Activated T-helper 17 cell treated with anti-CD3 and anti-CD28 coated beads, Interleukin-2, amount 50 U/mL, for 72 hours (primary cell): Measurements from ENCODE around the gene SON. TPM values are rescaled to one million over a fixed set of nuclear protein-coding genes. Genes with fewer than 3 reads are reported as not detected.

ENCODE experiments used
- ATAC-seq: fragments of 150-1000 bp; cut with Tn5 transposase; replicated peaks from 2 replicates; pipeline ENCODE4 v1.10.0; 2021; ENCODE audit warnings: mild to moderate bottlenecking, moderate library complexity
- H3K27ac Mint-ChIP-seq: one replicate; pipeline ENCODE4 v1.8.0; 2022; ENCODE audit warnings: mixed read lengths
- H3K27me3 Mint-ChIP-seq: one replicate; pipeline ENCODE4 v1.8.0; 2022; ENCODE audit warnings: mixed read lengths
- H3K36me3 Mint-ChIP-seq: one replicate; pipeline ENCODE4 v1.8.0; 2022; ENCODE audit warnings: low read depth, mild to moderate bottlenecking, mixed read lengths
- H3K4me1 Mint-ChIP-seq: one replicate; pipeline ENCODE4 v1.8.0; 2022; ENCODE audit warnings: mixed read lengths
- H3K4me3 Mint-ChIP-seq: one replicate; pipeline ENCODE4 v1.8.0; 2022; ENCODE audit warnings: mild to moderate bottlenecking, mixed read lengths
- H3K9me3 Mint-ChIP-seq: one replicate; pipeline ENCODE4 v1.8.0; 2022; ENCODE audit warnings: mixed read lengths
- total RNA-seq, 2 donors: library from RNA; stranded (reverse); gene quantifications; one replicate each; pipeline ENCODE4 v1.2.3, GENCODE V29; 2022

SON gene
- total RNA-seq, 2 donors from 2014 or later: 242 to 282 TPM

- H3K4me3 Mint-ChIP-seq: no peak overlapping the region
- H3K27ac Mint-ChIP-seq: peak overlapping the region; percentile 33
- ATAC-seq: peak; percentile 48
- peaks cover 35% of the 10 kb centered on the region for H3K4me1 Mint-ChIP-seq
- H3K36me3 Mint-ChIP-seq: peaks cover 96% of the 10 kb centered on the region
- no peaks in the 10 kb centered on the region for H3K27me3 Mint-ChIP-seq
- no peaks in the 10 kb centered on the region for H3K9me3 Mint-ChIP-seq
Observed at GRCh38 chr21:33552093-33552998, 9.5 kb downstream of the SON start.

GRCh38 chr21:33552999-33553598 is 10.3 kb downstream of the SON start:
- H3K27ac Mint-ChIP-seq: no peak overlapping the region
- H3K27me3 Mint-ChIP-seq: no peaks in the 10 kb centered on the region
- no peaks in the 10 kb centered on the region for H3K9me3 Mint-ChIP-seq
- peaks cover 96% of the 10 kb centered on the region for H3K36me3 Mint-ChIP-seq
- peaks cover 35% of the 10 kb centered on the region for H3K4me1 Mint-ChIP-seq
- no peak overlapping the region for H3K4me3 Mint-ChIP-seq
- ATAC-seq: no peak

GRCh38 chr21:33554236-33554981 is 11.6 kb downstream of the SON start:
- H3K9me3 Mint-ChIP-seq: no peaks in the 10 kb centered on the region
- H3K4me1 Mint-ChIP-seq: peaks cover 42% of the 10 kb centered on the region
- H3K27ac Mint-ChIP-seq: peak overlapping the region; percentile 84
- no peaks in the 10 kb centered on the region for H3K27me3 Mint-ChIP-seq
- no peak for ATAC-seq
- peaks cover 96% of the 10 kb centered on the region for H3K36me3 Mint-ChIP-seq
- peak overlapping the region; percentile 62 for H3K4me3 Mint-ChIP-seq

GRCh38 chr21:33554982-33555344 is 12.1 kb downstream of the SON start:
- H3K9me3 Mint-ChIP-seq: no peaks in the 10 kb centered on the region
- H3K4me3 Mint-ChIP-seq: peak overlapping the region; percentile 62
- H3K27ac Mint-ChIP-seq: peak overlapping the region; percentile 84
- no peak for ATAC-seq
- peaks cover 42% of the 10 kb centered on the region for H3K4me1 Mint-ChIP-seq
- H3K27me3 Mint-ChIP-seq: no peaks in the 10 kb centered on the region
- H3K36me3 Mint-ChIP-seq: peaks cover 96% of the 10 kb centered on the region

GRCh38 chr21:33557447-33557846 is 14.6 kb downstream of the SON start:
- Mint-ChIP-seq H3K9me3 (no peaks in the 10 kb centered on the region), H3K27ac (no peak overlapping the region), H3K4me1 (peaks cover 46% of the 10 kb centered on the region), H3K36me3 (peaks cover 98% of the 10 kb centered on the region), H3K27me3 (no peaks in the 10 kb centered on the region), H3K4me3 (no peak overlapping the region)
- no peak for ATAC-seq

GRCh38 chr21:33558777-33559421 is 16.1 kb downstream of the SON start:
- no peaks in the 10 kb centered on the region for H3K9me3 Mint-ChIP-seq
- no peaks in the 10 kb centered on the region for H3K27me3 Mint-ChIP-seq
- H3K36me3 Mint-ChIP-seq: peaks cover 98% of the 10 kb centered on the region
- H3K4me3 Mint-ChIP-seq: no peak overlapping the region
- peak overlapping the region; percentile 57 for H3K27ac Mint-ChIP-seq
- H3K4me1 Mint-ChIP-seq: peaks cover 43% of the 10 kb centered on the region
- ATAC-seq: no peak

- H3K27me3 Mint-ChIP-seq: no peaks in the 10 kb centered on the region
- ATAC-seq: no peak
- peaks cover 36% of the 10 kb centered on the region for H3K4me1 Mint-ChIP-seq
- no peaks in the 10 kb centered on the region for H3K9me3 Mint-ChIP-seq
- H3K4me3 Mint-ChIP-seq: no peak overlapping the region
- H3K36me3 Mint-ChIP-seq: peaks cover 98% of the 10 kb centered on the region
- peak overlapping the region; percentile 56 for H3K27ac Mint-ChIP-seq
Observed at GRCh38 chr21:33559813-33560212, 17.0 kb downstream of the SON start.

- peaks cover 94% of the 10 kb centered on the region for H3K36me3 Mint-ChIP-seq
- no peak for ATAC-seq
- no peak overlapping the region for H3K4me3 Mint-ChIP-seq
Observed at GRCh38 chr21:33560965-33561364, 18.1 kb downstream of the SON start.

GRCh38 chr21:33561373-33561772 is 18.5 kb downstream of the SON start:
- Mint-ChIP-seq H3K36me3 (peaks cover 93% of the 10 kb centered on the region), H3K27ac (peak overlapping the region; percentile 56), H3K9me3 (no peaks in the 10 kb centered on the region), H3K4me3 (no peak overlapping the region), H3K27me3 (no peaks in the 10 kb centered on the region), H3K4me1 (peaks cover 24% of the 10 kb centered on the region)
- ATAC-seq: no peak

More at GRCh38 chr21:33560965-33561364, 18.1 kb downstream of the SON start:
- Mint-ChIP-seq H3K9me3 (no peaks in the 10 kb centered on the region), H3K27ac (peak overlapping the region; percentile 56), H3K27me3 (no peaks in the 10 kb centered on the region), H3K4me1 (peaks cover 28% of the 10 kb centered on the region)

GRCh38 chr21:33562389-33562788 is 19.6 kb downstream of the SON start:
- H3K4me3 Mint-ChIP-seq: no peak overlapping the region
- no peak overlapping the region for H3K27ac Mint-ChIP-seq
- H3K36me3 Mint-ChIP-seq: peaks cover 93% of the 10 kb centered on the region
- H3K9me3 Mint-ChIP-seq: no peaks in the 10 kb centered on the region
- peaks cover 15% of the 10 kb centered on the region for H3K4me1 Mint-ChIP-seq
- H3K27me3 Mint-ChIP-seq: no peaks in the 10 kb centered on the region
- ATAC-seq: no peak

GRCh38 chr21:33566514-33566913 is 23.7 kb downstream of the SON start:
- peak; percentile 94 for ATAC-seq
- no peaks in the 10 kb centered on the region for H3K9me3 Mint-ChIP-seq
- peaks cover 7% of the 10 kb centered on the region for H3K4me1 Mint-ChIP-seq
- H3K27me3 Mint-ChIP-seq: no peaks in the 10 kb centered on the region
- H3K4me3 Mint-ChIP-seq: no peak overlapping the region
- peak overlapping the region; percentile 41 for H3K27ac Mint-ChIP-seq
- H3K36me3 Mint-ChIP-seq: peaks cover 88% of the 10 kb centered on the region

GRCh38 chr21:33567914-33568313 is 25.1 kb downstream of the SON start:
- no peak for ATAC-seq

GRCh38 chr21:33568448-33568847 is 25.6 kb downstream of the SON start:
- H3K9me3 Mint-ChIP-seq: no peaks in the 10 kb centered on the region
- H3K27me3 Mint-ChIP-seq: no peaks in the 10 kb centered on the region
- H3K36me3 Mint-ChIP-seq: peaks cover 90% of the 10 kb centered on the region
- ATAC-seq: no peak
- H3K4me3 Mint-ChIP-seq: no peak overlapping the region
- peak overlapping the region; percentile 22 for H3K27ac Mint-ChIP-seq
- H3K4me1 Mint-ChIP-seq: peaks cover 6% of the 10 kb centered on the region

More at GRCh38 chr21:33567914-33568313, 25.1 kb downstream of the SON start:
- peaks cover 90% of the 10 kb centered on the region for H3K36me3 Mint-ChIP-seq
- no peaks in the 10 kb centered on the region for H3K9me3 Mint-ChIP-seq
- H3K27me3 Mint-ChIP-seq: no peaks in the 10 kb centered on the region
- peak overlapping the region; percentile 22 for H3K27ac Mint-ChIP-seq
- peaks cover 6% of the 10 kb centered on the region for H3K4me1 Mint-ChIP-seq
- H3K4me3 Mint-ChIP-seq: no peak overlapping the region

GRCh38 chr21:33569991-33570390 is 27.2 kb downstream of the SON start:
- Mint-ChIP-seq H3K9me3 (no peaks in the 10 kb centered on the region), H3K4me3 (no peak overlapping the region), H3K36me3 (peaks cover 90% of the 10 kb centered on the region), H3K27me3 (no peaks in the 10 kb centered on the region), H3K4me1 (peaks cover 6% of the 10 kb centered on the region), H3K27ac (peak overlapping the region; percentile 51)
- ATAC-seq: no peak
